ENCODE data around the gene WBP1L.
"Not testable (repeated sequence)": the region's sequence is repeated elsewhere in the genome, so short reads cannot be mapped to it uniquely, and the experiment has no call there.

Gene WBP1L

GRCh38 chr10:102726274-102726673, 17.5 kb upstream of the WBP1L start:
- DNase-seq, result peak; percentile 66

- peak; percentile 36 for DNase-seq
Observed at GRCh38 chr10:102727037-102727818, 16.5 kb upstream of the WBP1L start.

DNA sequence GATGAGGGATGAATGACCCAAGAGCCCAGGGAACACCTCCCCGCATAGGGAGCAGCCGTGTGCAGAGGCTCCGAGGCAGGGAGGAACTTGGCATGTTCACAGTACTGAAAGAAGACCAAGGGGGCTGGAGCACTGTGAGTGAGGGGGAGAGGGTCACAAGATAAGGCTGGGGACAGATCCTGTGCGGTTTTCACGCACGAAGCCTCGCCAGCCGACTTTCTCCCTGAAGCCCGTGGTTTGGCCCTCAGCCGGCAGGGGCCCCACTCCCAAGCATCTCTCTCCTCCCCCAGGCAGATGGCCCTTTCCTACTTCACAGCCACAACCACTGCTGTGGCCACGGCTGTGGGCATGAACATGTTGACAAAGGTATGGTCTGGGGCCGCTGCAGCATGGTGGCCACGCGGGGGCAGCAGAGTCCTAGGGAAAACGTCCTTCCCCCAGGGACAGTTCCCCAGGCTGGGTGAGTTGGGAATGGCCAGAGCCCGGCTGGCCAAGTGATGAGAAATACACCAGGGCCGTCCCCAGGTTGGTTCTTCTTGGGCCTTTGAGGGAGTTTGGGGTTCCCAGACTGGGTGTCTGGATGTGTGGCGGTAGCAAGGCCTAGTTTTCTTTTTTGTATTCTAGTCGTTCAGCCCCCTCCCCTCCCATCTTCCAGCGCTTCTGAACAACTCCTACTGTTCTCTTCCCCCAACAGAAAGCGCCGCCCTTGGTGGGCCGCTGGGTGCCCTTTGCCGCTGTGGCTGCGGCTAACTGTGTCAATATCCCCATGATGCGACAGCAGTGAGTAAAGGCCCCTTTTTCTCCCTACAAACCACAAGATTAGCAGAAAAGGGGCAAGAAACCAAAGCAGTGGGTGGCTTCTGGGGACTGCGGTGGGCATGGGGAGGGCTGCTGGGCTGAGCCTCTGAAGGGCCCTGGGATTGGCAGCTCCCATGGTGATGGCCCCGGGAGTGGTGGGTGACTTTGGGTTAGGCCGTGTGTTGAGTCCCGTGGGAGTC, 14.4 kb upstream of the WBP1L start:
- DNase-seq, result peak; percentile 79

DNA sequence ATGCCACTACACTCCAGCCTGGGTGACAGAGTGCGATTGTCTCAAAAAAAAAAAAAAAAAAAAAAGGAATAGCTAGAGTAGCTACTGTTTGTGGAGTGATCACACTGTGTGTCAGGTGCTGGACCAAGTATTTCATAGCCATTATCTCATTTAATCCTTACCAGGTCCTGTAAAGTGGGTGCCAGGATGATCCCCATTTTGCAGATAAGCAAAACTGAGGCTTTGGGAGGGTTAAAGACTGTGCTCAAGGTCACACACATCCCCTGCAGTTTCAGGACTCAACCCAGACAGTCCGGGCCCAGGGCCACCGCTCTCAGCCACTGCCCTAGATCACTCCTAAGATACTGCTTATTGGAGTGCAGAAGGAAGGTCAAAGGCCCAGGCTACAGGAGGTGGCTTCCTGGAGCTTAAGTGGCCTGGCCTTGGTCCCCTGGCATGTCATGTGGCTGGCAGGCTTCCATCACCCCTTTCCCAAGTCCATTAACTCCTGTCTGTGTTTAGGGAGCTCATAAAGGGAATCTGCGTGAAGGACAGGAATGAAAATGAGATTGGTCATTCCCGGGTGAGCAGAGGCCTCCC, 12.4 kb upstream of the WBP1L start:
- DNase-seq, result no peak

GRCh38 chr10:102732661-102733060, 11.1 kb upstream of the WBP1L start:
- no peak for DNase-seq

- DNase-seq, result no peak
Observed at GRCh38 chr10:102735065-102735562, 8.6 kb upstream of the WBP1L start.

GRCh38 chr10:102738692-102739121, 5.0 kb upstream of the WBP1L start:
- DNase-seq, result no peak

- DNase-seq, result no peak
Observed at GRCh38 chr10:102740229-102740628, 3.5 kb upstream of the WBP1L start.

DNA sequence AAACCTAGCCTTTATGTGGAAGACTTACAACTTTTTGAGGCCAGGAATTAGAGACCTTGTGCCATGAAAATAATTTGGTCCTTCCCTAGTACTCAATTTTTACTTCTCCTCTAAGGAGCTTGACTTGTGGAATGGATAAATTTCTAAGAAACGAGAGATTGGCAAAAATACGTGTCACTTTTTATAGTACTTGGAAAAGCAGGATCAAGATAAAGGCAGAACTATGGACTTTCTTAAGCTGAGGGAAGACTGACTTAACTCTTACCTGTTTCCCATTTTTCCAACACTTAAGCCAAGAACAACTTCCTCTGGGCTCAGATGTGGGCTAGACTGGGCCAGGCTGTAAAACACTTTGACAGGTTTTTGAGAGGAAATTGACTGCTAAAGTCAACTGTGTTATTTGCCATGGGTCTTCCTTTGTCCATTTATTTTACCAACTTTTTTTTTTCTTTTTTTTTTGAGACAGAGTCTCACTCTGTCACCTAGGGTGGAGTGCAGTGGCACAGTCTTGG, 2.0 kb upstream of the WBP1L start:
- no peak for DNase-seq

GRCh38 chr10:102742313-102742712, 1.4 kb upstream of the WBP1L start:
- DNase-seq, result not testable (repeated sequence)

DNA sequence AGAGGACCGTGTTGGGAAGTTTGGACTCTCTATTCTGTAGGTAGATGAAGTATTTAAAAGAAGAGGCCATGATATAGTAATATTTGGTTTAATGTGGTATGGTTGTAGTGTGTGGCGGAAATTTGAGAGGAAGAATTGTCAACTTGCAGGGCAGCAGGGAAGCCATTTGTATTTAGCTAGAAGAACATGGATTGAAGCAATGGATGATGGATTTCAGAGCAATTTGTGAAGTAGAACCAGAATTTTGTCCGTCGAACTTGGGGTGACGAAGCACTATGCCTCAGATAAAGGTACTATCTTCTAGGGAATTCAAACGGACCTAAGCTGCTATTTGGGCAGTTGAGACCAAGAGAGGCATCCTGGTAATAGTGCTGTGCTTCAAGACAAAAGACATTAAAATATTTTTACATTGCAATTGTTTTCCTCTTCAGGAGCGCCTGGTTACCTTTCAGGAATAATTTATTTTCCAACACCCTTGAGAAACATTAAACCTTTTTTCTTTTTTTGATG, 615 bp upstream of the WBP1L start:
- no peak for DNase-seq

- peak; percentile 35 for DNase-seq
Observed at GRCh38 chr10:102744374-102745051, 765 bp downstream of the WBP1L start.

DNA sequence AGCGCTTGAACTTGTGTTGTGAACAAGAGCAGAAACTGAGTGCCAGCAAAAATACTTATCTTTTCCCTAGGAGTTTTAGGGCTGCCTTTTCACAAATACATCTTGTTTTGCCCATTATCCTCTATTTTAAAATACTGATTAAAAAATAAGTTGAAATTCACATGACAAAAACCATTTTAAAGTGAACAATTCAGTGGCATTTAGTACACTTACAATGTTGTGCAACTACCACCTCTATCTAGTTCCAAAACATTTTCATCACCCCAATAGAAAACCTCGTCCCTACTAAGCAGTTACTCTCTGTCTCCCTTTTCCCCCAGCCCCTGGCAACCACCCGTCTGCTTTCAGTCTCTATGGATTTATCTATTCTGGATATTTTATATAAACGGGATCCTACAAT, 1.4 kb downstream of the WBP1L start:
- no peak for DNase-seq

DNA sequence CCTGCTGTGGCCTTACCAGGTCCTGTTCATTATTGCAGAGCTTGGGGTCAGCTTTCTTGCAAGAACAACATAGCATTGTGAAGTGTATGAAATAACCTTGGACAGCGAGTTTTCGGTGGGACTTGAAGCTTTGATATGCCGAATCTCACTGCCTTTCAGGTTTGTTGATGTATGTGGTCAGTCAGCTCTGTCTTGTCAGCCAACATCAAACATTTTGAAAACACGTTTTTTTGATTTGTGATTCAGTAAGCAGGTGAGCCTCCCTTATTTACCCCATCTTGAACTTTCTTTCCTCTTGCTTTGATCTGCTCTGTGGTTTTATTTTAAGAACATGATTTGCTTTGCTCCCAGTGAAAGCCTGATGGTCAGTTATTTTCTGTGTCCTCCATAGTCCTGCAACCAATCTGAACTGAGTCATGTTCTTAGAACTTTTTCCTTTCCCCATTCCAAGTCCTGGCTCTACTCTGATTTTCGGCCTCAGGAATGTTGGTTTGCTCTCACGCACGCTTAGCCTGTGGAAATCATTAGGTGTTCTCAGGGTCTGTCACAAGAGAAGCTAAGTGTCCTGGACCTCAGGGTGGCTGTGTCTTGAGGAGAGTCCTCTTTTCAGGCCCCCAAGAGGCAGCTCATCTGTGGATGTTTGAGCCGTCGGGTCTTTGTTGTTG, 8.7 kb downstream of the WBP1L start:
- DNase-seq, result peak; percentile 89

- peak; percentile 67 for DNase-seq
Observed at GRCh38 chr10:102752934-102753664, 9.4 kb downstream of the WBP1L start.

- DNase-seq, result no peak
Observed at GRCh38 chr10:102753718-102754117, 10.0 kb downstream of the WBP1L start.

DNA sequence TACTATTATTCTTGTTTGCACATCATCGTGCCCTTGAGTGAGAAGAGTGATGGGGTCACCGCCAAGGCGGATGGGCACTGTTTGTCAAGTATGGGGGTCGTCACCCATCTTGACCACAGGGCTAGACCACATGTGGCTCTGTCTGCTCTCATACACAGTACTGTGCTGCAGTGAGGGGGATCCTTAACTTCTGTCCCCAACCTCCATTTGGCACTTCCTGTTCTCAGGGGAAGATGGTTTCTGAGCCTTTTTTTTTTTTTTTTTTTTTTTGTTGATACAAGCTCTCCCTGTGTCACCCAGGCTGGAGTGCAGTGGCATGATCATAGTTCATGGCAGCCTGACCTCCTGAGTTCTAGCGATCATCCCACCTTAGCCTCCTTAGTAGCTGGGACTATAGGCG, 13.6 kb downstream of the WBP1L start:
- DNase-seq, result no peak

DNA sequence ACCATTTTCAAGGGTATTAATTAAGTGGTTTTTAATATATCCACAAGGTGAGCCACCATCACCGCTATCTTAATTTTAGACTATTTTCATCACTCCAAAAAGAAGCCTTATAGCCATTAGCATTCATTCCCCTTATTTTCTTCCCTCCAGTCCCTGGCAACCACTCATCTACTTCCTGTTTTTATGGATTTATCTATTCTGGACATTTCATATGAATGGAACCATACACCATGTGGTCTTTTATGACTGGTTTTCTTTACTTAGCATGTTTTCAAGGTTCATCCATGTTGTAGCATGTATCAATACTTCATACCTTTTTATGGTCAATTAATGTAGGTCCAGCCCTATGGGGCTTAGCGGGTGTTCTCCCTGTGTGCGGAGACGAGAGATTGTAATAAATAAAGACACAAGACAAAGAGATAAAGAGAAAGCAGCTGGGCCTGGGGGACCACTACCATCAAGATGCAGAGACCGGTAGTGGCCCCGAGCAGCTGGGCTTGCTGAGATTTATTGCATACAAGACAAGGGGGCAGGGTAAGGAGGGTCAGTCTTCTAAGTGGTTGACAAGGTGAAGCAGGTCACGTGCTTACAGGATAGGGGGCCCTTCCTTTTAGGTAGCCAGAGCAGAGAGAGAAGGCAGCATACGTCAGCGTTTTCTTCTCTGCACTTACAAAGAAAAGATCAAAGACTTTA, 14.6 kb downstream of the WBP1L start:
- no peak for DNase-seq

DNA sequence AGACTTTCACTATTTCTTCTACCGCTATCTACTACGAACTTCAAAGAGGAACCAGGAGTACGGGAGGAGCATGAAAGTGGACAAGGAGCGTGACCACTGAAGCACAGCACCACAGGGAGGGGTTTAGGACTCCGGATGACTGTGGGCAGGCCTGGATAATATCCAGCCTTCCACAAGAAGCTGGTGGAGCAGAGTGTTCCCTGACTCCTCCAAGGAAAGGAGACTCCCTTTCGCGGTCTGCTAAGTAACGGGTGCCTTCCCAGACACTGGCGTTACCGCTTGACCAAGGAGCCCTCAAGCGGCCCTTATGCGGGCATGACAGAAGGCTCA, 15.2 kb downstream of the WBP1L start:
- DNase-seq, result not testable (repeated sequence)

GRCh38 chr10:102759497-102760210, 15.9 kb downstream of the WBP1L start:
- no peak for DNase-seq

Measured in EL (cell line).